OCI-LY3 (cell line): ENCODE results near the gene MLST8.
A peak's percentile ranks its signal among the peaks of the same experiment; 100 is the strongest.

Source experiments
- H2AFZ ChIP-seq: fragments of 200-600, 300-600 bp; shearing (Covaris generic); 2 replicates; pipeline ENCODE4 v1.6.0; 2014; ENCODE audit warnings: antibody characterized with exemption, low read depth, low read length
- H3K27ac ChIP-seq: fragments of 200-600, 300-600 bp; sonication (generic); 2 replicates; pipeline ENCODE4 v1.5.1; 2014; ENCODE audit warnings: mild to moderate bottlenecking, low read length, moderate library complexity, mixed read lengths
- H3K27me3 ChIP-seq: fragments of 200-600, 300-600 bp; sonication (generic); 2 replicates; pipeline ENCODE4 v1.6.1; 2014; ENCODE audit warnings: low read depth, low read length, mixed read lengths
- H3K36me3 ChIP-seq: fragments of 200-600, 300-600 bp; sonication (generic); replicated peaks from 2 replicates; pipeline ENCODE3; 2014; ENCODE audit warnings: low read depth, low read length, mixed read lengths
- H3K4me1 ChIP-seq: fragments of 300-600, 200-600 bp; sonication (generic); 2 replicates; pipeline ENCODE4 v1.6.1; 2014; ENCODE audit warnings: low read length, mixed read lengths
- H3K4me2 ChIP-seq: fragments of 200-600, 300-600 bp; sonication (generic); 2 replicates; pipeline ENCODE4 v1.6.1; 2014; ENCODE audit warnings: low read length, mixed read lengths
- H3K4me3 ChIP-seq: fragments of 300-600, 200-600 bp; sonication (generic); 2 replicates; pipeline ENCODE4 v1.5.1; 2014; ENCODE audit warnings: antibody characterized with exemption, mild to moderate bottlenecking, low read length, moderate library complexity
- H3K79me2 ChIP-seq: fragments of 300-600, 200-600 bp; shearing (Covaris generic); 2 replicates; pipeline ENCODE4 v1.6.1; 2014; ENCODE audit warnings: mild to moderate bottlenecking, low read length, mixed read lengths
- H3K9ac ChIP-seq: fragments of 300-600, 200-600 bp; shearing (Covaris generic); 2 replicates; pipeline ENCODE4 v1.6.0; 2014; ENCODE audit warnings: mild to moderate bottlenecking, low read length, moderate library complexity
- H3K9me3 ChIP-seq: fragments of 200-600, 300-600 bp; shearing (Covaris generic); 2 replicates; pipeline ENCODE4 v1.6.1; 2014; ENCODE audit warnings: low read length, mixed read lengths; ENCODE audit not compliant: insufficient read depth
- H4K20me1 ChIP-seq: fragments of 200-600, 300-600 bp; sonication (generic); 2 replicates; pipeline ENCODE4 v1.6.1; 2016; ENCODE audit warnings: low read length, mixed read lengths; ENCODE audit not compliant: insufficient read depth
- EZH2phosphoT487 ChIP-seq: fragments of 200-600 bp; shearing (Covaris generic); IDR thresholded peaks from 2 replicates; pipeline ENCODE4 v1.6.1; 2018; ENCODE audit warnings: antibody characterized with exemption, mixed run types, low read depth
- TF ChIP-seq, protein P1 (sequence below): fragments of 200-600, 300-600 bp; sonication (generic); IDR thresholded peaks from 2 replicates; pipeline ENCODE4 v1.5.1; 2014; ENCODE audit warnings: antibody characterized with exemption, low read length, low read depth

Gene MLST8

DNA sequence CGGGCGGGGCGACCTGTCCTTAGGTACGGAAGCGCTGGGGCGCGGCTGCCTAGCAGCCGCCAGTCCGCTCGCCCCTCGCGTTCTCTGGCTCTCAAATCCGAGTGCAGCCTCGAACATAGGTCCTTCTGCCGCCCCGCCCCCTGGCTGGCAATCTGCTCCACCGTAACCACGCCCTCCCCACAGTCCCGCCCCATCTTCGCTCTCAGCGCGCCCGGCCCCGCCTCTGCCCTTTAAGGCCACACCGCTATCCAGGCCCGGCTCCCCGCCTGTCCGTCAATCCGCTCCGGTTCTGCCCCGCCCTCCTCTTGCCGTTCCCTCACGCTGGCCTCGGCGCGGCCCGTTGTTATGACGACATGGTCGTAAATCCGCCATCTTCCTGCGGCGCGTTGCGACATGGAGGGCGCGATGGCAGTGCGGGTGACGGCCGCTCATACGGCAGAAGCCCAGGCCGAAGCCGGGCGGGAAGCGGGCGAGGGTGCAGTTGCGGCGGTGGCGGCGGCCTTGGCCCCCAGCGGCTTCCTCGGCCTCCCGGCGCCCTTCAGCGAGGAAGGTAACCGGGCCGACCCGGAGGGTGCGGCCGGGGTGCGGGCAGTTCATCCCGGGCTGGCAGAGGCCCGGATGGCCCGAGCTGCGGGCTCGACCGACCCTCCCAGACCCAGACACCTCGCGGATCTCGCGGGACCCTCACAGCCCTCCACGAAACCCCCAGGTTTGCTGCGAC is 18.1 kb downstream of the MLST8 start, which contains the start of gene E4F1:
Gene E4F1 (plus strand): TSS at position 371 of the 721 bp plus-strand sequence. CDS start 23 bp downstream, at position 394.
- Histone ChIP-seq H3K36me3 (peaks cover 2% of the 10 kb centered on the region), H3K4me1 (peaks cover 5% of the 10 kb centered on the region; the same call in 1 of the 2 replicates), H3K79me2 (peaks cover 46% of the 10 kb centered on the region), H3K9ac (peak within 1 kb of the TSS; percentile 86), H3K27me3 (no peaks in the 10 kb centered on the region), H3K4me2 (peak within 1 kb of the TSS; percentile 89), H3K9me3 (no peaks in the 10 kb centered on the region), H3K27ac (peak within 1 kb of the TSS; percentile 51), H3K4me3 (peak within 1 kb of the TSS; percentile 92), H4K20me1 (peaks cover 13% of the 10 kb centered on the region), H2AFZ (peak within 1 kb of the TSS; percentile 78; the same call in 1 of the 2 replicates)
- TF ChIP-seq EZH2phosphoT487, result no peak
- TF ChIP-seq, protein P1, sequence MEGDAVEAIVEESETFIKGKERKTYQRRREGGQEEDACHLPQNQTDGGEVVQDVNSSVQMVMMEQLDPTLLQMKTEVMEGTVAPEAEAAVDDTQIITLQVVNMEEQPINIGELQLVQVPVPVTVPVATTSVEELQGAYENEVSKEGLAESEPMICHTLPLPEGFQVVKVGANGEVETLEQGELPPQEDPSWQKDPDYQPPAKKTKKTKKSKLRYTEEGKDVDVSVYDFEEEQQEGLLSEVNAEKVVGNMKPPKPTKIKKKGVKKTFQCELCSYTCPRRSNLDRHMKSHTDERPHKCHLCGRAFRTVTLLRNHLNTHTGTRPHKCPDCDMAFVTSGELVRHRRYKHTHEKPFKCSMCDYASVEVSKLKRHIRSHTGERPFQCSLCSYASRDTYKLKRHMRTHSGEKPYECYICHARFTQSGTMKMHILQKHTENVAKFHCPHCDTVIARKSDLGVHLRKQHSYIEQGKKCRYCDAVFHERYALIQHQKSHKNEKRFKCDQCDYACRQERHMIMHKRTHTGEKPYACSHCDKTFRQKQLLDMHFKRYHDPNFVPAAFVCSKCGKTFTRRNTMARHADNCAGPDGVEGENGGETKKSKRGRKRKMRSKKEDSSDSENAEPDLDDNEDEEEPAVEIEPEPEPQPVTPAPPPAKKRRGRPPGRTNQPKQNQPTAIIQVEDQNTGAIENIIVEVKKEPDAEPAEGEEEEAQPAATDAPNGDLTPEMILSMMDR, result no peak

DNA sequence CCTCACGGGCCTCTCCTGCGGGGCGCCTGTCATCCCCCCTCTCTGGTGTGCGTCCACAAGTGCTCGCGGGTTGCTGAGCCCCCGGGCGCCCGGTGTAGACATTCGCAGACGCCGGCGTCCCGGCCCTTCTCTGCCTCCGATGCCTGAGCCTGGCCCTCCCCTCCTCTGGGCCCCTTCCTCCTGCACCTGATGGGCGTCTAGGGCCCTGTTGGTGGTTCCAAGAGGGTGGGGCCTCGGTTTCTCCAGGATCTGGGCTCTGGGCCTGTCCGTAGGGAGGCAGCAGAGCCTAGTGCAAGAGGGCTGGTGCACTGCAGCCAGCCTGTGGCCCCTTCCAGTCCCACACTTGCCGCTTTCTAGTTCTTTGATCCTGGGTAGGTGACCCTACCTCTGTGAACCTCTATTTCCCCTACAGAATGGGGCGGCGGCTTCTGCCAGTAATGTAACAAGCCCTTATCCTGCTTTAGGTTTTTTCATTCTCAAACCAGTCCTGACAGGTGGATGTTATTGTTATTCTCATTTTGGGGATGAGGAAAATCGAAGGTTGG is 18.8 kb downstream of the MLST8 start:
- H2AFZ ChIP-seq, result peak overlapping the region; percentile 16; the same call in 1 of the 2 replicates
- H3K9me3 ChIP-seq, result no peaks in the 10 kb centered on the region
- no peak for TF ChIP-seq EZH2phosphoT487
- TF ChIP-seq, protein P1, result no peak
- peaks cover 49% of the 10 kb centered on the region for H3K79me2 ChIP-seq
- H3K27ac ChIP-seq, result peak overlapping the region; percentile 51
- peaks cover 5% of the 10 kb centered on the region; the same call in 1 of the 2 replicates for H3K4me1 ChIP-seq
- no peaks in the 10 kb centered on the region for H3K27me3 ChIP-seq
- H3K36me3 ChIP-seq, result peaks cover 2% of the 10 kb centered on the region
- H4K20me1 ChIP-seq, result peaks cover 13% of the 10 kb centered on the region
- H3K9ac ChIP-seq, result peak overlapping the region; percentile 86
- H3K4me3 ChIP-seq, result peak overlapping the region; percentile 92
- peak overlapping the region; percentile 89 for H3K4me2 ChIP-seq

DNA sequence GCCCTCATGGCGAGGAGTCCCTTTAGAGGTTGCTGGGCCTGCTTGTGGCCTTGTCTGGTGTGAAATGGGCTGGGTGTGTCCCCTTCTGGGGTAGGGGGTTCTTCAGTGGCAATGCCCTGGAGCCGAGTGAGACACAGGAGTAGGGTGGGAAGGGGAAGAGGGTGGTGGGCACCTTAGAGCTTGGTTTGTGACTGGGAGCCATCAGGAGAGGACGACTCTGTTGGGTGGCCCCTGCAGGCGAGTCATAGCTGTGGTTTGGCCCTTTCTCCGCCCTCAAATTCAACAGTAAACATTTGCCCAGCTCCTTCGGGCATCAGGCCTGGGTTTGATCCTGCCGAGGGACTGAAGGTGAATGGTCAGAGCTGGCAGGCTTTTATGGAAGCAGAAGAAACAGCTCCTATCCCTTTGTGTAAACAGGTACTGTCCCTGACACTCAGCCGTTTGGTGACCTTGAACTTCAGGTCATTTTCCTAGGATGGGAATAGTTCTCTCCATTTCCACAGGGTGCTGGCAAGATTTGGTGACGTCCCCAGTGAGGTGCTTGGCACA is 21.1 kb downstream of the MLST8 start:
- peaks cover 5% of the 10 kb centered on the region; the same call in 1 of the 2 replicates for H3K4me1 ChIP-seq
- peaks cover 2% of the 10 kb centered on the region for H3K36me3 ChIP-seq
- no peaks in the 10 kb centered on the region for H3K27me3 ChIP-seq
- H3K4me2 ChIP-seq, result no peak overlapping the region
- no peaks in the 10 kb centered on the region for H3K9me3 ChIP-seq
- no peak overlapping the region for H3K27ac ChIP-seq
- peaks cover 50% of the 10 kb centered on the region for H3K79me2 ChIP-seq
- H3K4me3 ChIP-seq, result no peak overlapping the region
- no peak overlapping the region for H3K9ac ChIP-seq
- H2AFZ ChIP-seq, result no peak overlapping the region
- TF ChIP-seq, protein P1, result no peak
- TF ChIP-seq EZH2phosphoT487, result no peak
- H4K20me1 ChIP-seq, result peaks cover 13% of the 10 kb centered on the region

DNA sequence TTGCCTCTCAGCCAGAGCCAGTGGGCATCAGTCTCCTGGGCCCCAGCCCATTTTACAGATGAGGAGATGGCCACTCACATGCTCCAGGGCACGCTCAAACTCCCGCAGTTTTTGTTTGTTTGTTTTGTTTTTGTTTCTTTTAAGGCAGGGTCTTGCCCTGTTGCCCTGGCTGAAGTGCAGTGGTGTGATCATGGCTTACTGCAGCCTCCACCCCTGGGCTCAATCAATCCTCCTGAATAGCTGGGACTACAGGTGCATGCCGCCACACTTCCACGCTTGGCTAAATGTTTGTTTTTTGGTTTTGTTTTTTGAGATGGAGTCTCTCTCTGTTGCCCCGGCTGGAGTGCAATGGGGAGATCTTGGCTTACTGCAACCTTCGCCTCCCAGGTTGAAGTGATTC is 21.7 kb downstream of the MLST8 start:
- H3K79me2 ChIP-seq, result peaks cover 50% of the 10 kb centered on the region

More for the DNA sequence above, 21.7 kb downstream of the MLST8 start:
- H3K4me2 ChIP-seq, result no peak overlapping the region
- H3K4me3 ChIP-seq, result no peak overlapping the region
- TF ChIP-seq, protein P1, result no peak
- TF ChIP-seq EZH2phosphoT487, result no peak
- no peaks in the 10 kb centered on the region for H3K9me3 ChIP-seq
- no peak overlapping the region for H3K27ac ChIP-seq
- H3K36me3 ChIP-seq, result peaks cover 6% of the 10 kb centered on the region
- no peak overlapping the region for H2AFZ ChIP-seq
- no peaks in the 10 kb centered on the region for H3K27me3 ChIP-seq
- H3K4me1 ChIP-seq, result peaks cover 5% of the 10 kb centered on the region; the same call in 1 of the 2 replicates
- H3K9ac ChIP-seq, result no peak overlapping the region
- peaks cover 13% of the 10 kb centered on the region for H4K20me1 ChIP-seq
